Stomach smooth muscle (tissue), 2 donors: Measurements from ENCODE around the gene PRKG1.

ENCODE experiments used
- H3K27ac ChIP-seq: one replicate; pipeline ENCODE4 v1.7.0; 2013; ENCODE audit warnings: mild to moderate bottlenecking, low read length, inconsistent platforms
- H3K27me3 ChIP-seq, 2 donors: one replicate each; pipeline ENCODE4 v1.7.0; 2013; ENCODE audit warnings: low read length in 2 of 2; ENCODE audit not compliant: insufficient read depth in 2 of 2, control insufficient read depth in 1 of 2
- H3K36me3 ChIP-seq, 2 donors: one replicate each; pipeline ENCODE4 v1.7.0; 2013; ENCODE audit warnings: low read length in 2 of 2; ENCODE audit not compliant: control insufficient read depth in 2 of 2, insufficient read depth in 2 of 2
- H3K4me1 ChIP-seq: one replicate; pipeline ENCODE4 v1.7.0; 2013; ENCODE audit warnings: low read length; ENCODE audit not compliant: control insufficient read depth, insufficient read depth
- H3K4me3 ChIP-seq, 2 donors: one replicate each; pipeline ENCODE4 v1.7.0; 2013; ENCODE audit warnings: low read length in 2 of 2
- H3K9ac ChIP-seq, 2 donors: one replicate each; pipeline ENCODE4 v1.7.0; 2013; ENCODE audit warnings: low read length in 2 of 2, mild to moderate bottlenecking in 1 of 2
- H3K9me3 ChIP-seq, 2 donors: one replicate each; pipeline ENCODE4 v1.7.0; 2013; ENCODE audit warnings: low read length in 2 of 2; ENCODE audit not compliant: control insufficient read depth in 2 of 2
- donor health status: healthy.
- donor health status: Pancreatic carcinoma.

Gene PRKG1

GRCh38 chr10:51767103-51767763 lies 692.9 kb downstream of the PRKG1 start:
- Histone ChIP-seq H3K9me3 (peaks cover 0 to 3% of the 10 kb centered on the region in 2 donors), H3K36me3 (no peaks in the 10 kb centered on the region), H3K4me1 (no peaks in the 10 kb centered on the region), H3K4me3 (no peak overlapping the region), H3K9ac (no peak overlapping the region), H3K27me3 (no peaks in the 10 kb centered on the region), H3K27ac (no peak overlapping the region)

GRCh38 chr10:51768886-51769465 lies 694.7 kb downstream of the PRKG1 start:
- H3K9ac ChIP-seq: no peak overlapping the region
- H3K36me3 ChIP-seq: no peaks in the 10 kb centered on the region
- no peak overlapping the region for H3K4me3 ChIP-seq
- H3K27me3 ChIP-seq: no peaks in the 10 kb centered on the region
- H3K9me3 ChIP-seq: peaks cover 0 to 3% of the 10 kb centered on the region in 2 donors
- no peaks in the 10 kb centered on the region for H3K4me1 ChIP-seq
- no peak overlapping the region for H3K27ac ChIP-seq

- Histone ChIP-seq H3K36me3 (no peaks in the 10 kb centered on the region), H3K9me3 (peaks cover 0 to 3% of the 10 kb centered on the region in 2 donors), H3K27me3 (no peaks in the 10 kb centered on the region), H3K27ac (no peak overlapping the region), H3K4me3 (no peak overlapping the region), H3K9ac (no peak overlapping the region), H3K4me1 (no peaks in the 10 kb centered on the region)
These were observed 696.4 kb downstream of the PRKG1 start for GRCh38 chr10:51770709-51771108.

GRCh38 chr10:51772387-51772786 lies 698.1 kb downstream of the PRKG1 start:
- Histone ChIP-seq H3K9me3 (no peaks in the 10 kb centered on the region), H3K4me1 (no peaks in the 10 kb centered on the region), H3K4me3 (no peak overlapping the region), H3K27me3 (no peaks in the 10 kb centered on the region), H3K9ac (no peak overlapping the region), H3K27ac (no peak overlapping the region), H3K36me3 (no peaks in the 10 kb centered on the region)

- no peaks in the 10 kb centered on the region for H3K9me3 ChIP-seq
- H3K4me1 ChIP-seq: no peaks in the 10 kb centered on the region
These were observed 699.4 kb downstream of the PRKG1 start for GRCh38 chr10:51773681-51774080.

GRCh38 chr10:51783941-51784340 lies 709.7 kb downstream of the PRKG1 start:
- no peak overlapping the region for H3K9ac ChIP-seq
- H3K9me3 ChIP-seq: no peaks in the 10 kb centered on the region
- no peaks in the 10 kb centered on the region for H3K4me1 ChIP-seq
- H3K4me3 ChIP-seq: no peak overlapping the region
- H3K27ac ChIP-seq: no peak overlapping the region
- no peaks in the 10 kb centered on the region for H3K36me3 ChIP-seq
- H3K27me3 ChIP-seq: no peaks in the 10 kb centered on the region

More at GRCh38 chr10:51773681-51774080, 699.4 kb downstream of the PRKG1 start:
- Histone ChIP-seq H3K4me3 (no peak overlapping the region), H3K27me3 (no peaks in the 10 kb centered on the region), H3K9ac (no peak overlapping the region), H3K36me3 (no peaks in the 10 kb centered on the region), H3K27ac (no peak overlapping the region)

GRCh38 chr10:51786016-51786683 lies 711.9 kb downstream of the PRKG1 start:
- no peak overlapping the region for H3K27ac ChIP-seq
- H3K36me3 ChIP-seq: no peaks in the 10 kb centered on the region
- H3K9me3 ChIP-seq: no peaks in the 10 kb centered on the region
- no peak overlapping the region for H3K9ac ChIP-seq
- no peak overlapping the region for H3K4me3 ChIP-seq
- H3K4me1 ChIP-seq: no peaks in the 10 kb centered on the region
- no peaks in the 10 kb centered on the region for H3K27me3 ChIP-seq

GRCh38 chr10:51786684-51787035 lies 712.4 kb downstream of the PRKG1 start:
- H3K9me3 ChIP-seq: no peaks in the 10 kb centered on the region
- no peaks in the 10 kb centered on the region for H3K4me1 ChIP-seq
- no peaks in the 10 kb centered on the region for H3K27me3 ChIP-seq
- H3K4me3 ChIP-seq: no peak overlapping the region
- H3K27ac ChIP-seq: no peak overlapping the region
- H3K36me3 ChIP-seq: no peaks in the 10 kb centered on the region
- no peak overlapping the region for H3K9ac ChIP-seq

- Histone ChIP-seq H3K9me3 (no peaks in the 10 kb centered on the region), H3K27me3 (no peaks in the 10 kb centered on the region), H3K4me1 (no peaks in the 10 kb centered on the region), H3K4me3 (no peak overlapping the region), H3K36me3 (no peaks in the 10 kb centered on the region), H3K9ac (no peak overlapping the region), H3K27ac (no peak overlapping the region)
These were observed 714.0 kb downstream of the PRKG1 start for GRCh38 chr10:51788273-51788672.

GRCh38 chr10:51789118-51789517 lies 714.8 kb downstream of the PRKG1 start:
- Histone ChIP-seq H3K27ac (no peak overlapping the region), H3K4me1 (no peaks in the 10 kb centered on the region), H3K4me3 (no peak overlapping the region), H3K36me3 (no peaks in the 10 kb centered on the region), H3K9me3 (no peaks in the 10 kb centered on the region), H3K27me3 (no peaks in the 10 kb centered on the region), H3K9ac (no peak overlapping the region)

GRCh38 chr10:51789903-51790302 lies 715.6 kb downstream of the PRKG1 start:
- H3K27me3 ChIP-seq: no peaks in the 10 kb centered on the region
- no peak overlapping the region for H3K27ac ChIP-seq
- H3K4me3 ChIP-seq: no peak overlapping the region
- no peaks in the 10 kb centered on the region for H3K9me3 ChIP-seq
- no peaks in the 10 kb centered on the region for H3K4me1 ChIP-seq
- H3K36me3 ChIP-seq: no peaks in the 10 kb centered on the region
- H3K9ac ChIP-seq: no peak overlapping the region
